HuH-7 (cell line): ENCODE data around the gene INSC.

Experiments
- DNase-seq: peaks from one replicate; pipeline ENCODE4 v3.0.0; 2011; ENCODE audit warnings: low spot score

The INSC gene

GRCh38 chr11:15148169-15148568 is 33.4 kb downstream of the INSC start:
- DNase-seq = no peak

DNA sequence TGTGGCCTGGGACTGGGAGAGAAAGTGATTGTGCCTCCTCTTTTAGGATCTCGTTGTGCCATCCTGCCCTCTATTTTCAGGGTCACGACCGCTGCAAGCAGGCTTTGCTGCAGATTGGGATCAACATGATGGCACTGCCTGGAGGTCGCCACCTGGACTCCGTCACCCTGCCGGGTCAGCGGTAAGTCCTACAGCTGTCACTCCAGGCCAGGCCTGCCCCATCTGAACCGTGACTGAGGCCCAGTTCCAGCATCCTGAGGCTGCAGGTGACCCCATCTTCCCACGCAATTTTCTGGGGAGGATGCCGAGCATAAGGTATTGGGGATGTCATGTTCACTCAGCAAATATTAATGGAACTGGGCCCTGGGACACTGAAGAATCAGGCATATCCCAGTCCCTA is 34.3 kb downstream of the INSC start:
- no peak for DNase-seq

- no peak for DNase-seq
These were observed 35.8 kb downstream of the INSC start for GRCh38 chr11:15150507-15150906.

GRCh38 chr11:15153231-15153630 is 38.5 kb downstream of the INSC start:
- no peak for DNase-seq

- DNase-seq = no peak
These were observed 42.5 kb downstream of the INSC start for GRCh38 chr11:15157181-15157580.

DNA sequence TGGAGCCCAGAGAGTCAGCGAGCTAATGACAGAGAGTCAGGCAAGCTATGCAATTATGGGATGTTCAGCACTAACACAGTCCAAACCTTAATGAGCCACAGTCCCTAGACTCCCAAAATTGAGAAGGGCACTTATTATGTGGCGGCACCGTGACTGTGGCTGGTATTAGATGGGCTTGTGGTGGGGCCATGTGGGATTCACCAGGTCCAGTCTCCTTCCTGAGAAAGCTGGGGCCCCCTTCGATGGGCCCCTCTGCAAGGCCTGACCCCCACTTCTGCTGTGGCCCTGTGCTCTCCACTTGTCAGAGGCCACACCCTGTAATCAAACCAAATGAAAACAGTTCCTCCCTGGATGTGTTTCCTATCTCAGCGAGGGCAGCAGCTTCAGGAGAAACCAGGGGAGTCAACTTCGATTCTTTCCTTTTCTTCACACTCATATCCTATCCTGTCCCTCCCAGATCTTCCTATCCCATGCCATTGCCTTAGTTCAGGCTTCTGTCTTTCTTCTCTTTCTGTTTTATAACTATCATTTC is 42.9 kb downstream of the INSC start:
- DNase-seq = no peak

DNA sequence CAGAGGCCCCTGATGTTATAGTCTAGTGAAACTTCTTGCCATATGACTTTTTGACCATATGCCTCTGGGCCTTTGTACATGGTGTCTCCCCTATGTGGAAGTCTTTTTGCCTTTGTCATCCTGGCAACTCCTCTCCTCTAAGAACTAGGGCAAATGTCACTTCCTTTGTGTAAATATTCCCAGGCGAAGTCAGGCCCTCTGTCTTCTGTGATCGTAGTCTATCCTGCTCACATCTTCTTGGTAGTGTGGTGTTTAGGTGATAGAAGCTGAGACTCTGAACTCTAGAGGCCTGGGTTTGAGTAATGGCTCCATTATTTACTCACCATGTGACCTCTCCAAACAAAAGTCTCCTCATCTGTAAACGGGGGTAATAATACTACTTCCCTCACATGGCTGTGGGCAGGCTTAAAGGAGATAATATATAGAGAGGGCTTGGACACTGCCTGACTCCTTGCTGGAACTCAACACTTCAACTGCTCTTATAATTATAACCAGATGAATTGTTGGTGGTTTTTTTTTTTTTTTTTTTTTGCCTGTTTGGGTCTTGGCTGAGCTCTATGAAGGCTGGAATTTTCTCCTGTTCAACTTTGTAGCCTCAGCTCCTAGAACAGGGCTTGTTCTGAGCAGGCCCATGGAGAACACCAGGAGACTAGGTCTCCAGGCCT is 43.8 kb downstream of the INSC start:
- no peak for DNase-seq

DNA sequence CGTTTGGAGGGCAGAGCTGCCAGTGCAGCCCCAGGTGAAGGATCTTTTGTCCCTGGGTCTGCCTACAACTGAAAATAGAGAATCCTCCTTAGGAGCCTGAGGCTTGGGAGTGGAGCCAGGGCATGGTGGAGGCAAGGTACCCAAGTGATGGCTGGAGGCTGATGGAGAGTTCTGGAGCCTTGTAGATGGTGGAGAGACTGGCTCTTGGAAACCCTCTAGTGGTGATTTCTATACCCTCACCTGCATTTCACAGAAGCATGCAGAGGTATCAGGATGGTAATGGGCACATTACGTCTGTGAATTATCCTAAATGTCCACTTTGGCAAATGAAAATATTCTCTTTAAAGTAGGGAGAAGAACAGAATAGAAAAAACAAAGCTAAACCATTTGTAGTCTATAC is 44.4 kb downstream of the INSC start:
- DNase-seq = peak; percentile 27

DNA sequence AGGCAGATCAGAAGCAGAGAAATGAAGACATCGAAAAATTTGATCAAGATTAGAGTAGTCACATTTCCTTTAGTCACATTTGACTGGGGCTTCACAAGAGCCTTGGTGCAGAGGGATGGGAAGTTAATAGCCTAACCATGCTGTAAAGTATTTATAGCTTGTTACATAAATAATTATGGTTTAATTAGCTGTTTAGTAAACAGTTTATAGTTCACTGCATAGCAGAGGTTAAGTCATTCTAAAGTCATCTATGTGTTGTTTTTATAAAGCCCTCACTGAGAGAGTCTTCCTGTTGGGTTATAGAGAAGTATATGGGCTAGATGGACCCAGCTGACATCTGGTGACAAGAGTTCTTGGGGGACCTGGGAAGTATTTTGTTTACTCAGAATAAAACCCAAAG is 47.1 kb downstream of the INSC start:
- DNase-seq = no peak

DNA sequence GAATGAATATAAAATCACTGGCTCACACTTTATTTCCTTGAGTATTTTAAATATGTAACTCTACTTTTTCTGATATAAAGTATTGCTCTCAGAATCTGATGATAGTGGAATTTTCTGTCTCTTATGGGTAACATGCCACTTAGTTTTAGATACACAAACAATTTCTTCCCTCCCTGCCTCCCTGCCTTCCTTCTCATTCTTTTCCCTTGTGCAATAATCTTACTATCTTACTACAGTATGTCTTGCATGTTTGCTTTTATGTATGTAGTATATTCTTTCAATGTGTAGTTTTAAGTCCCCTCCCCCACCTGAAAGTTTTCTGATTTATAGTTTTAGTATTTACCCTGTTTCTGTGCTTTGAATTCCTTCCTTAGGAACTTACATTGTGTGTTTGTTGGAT is 48.4 kb downstream of the INSC start:
- no peak for DNase-seq

GRCh38 chr11:15166204-15166603 is 51.5 kb downstream of the INSC start:
- no peak for DNase-seq

- DNase-seq = no peak
These were observed 55.3 kb downstream of the INSC start for GRCh38 chr11:15169815-15170551.

GRCh38 chr11:15170698-15171097 is 56.0 kb downstream of the INSC start:
- DNase-seq = no peak

GRCh38 chr11:15171956-15172355 is 57.2 kb downstream of the INSC start:
- DNase-seq = no peak

DNA sequence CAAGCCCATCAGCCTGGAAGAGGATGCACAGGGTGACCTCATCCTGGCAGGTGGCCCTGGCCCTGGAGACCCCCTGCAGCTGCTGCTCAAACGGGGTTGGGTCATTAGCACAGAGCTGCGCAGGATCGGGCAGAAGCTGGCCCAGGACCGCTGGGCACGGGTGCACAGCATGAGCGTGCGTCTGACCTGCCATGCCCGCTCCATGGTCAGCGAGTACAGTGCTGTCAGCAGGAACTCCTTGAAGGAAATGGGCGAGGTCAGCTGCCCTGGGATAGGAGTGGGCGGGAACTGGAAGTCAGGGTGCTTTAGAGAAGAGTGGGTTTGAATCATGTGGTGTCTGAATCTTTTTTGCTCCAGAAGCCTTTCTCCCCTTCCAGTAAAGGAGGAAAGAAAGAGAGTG is 61.1 kb downstream of the INSC start:
- no peak for DNase-seq

- no peak for DNase-seq
These were observed 62.0 kb downstream of the INSC start for GRCh38 chr11:15176646-15177163.

DNA sequence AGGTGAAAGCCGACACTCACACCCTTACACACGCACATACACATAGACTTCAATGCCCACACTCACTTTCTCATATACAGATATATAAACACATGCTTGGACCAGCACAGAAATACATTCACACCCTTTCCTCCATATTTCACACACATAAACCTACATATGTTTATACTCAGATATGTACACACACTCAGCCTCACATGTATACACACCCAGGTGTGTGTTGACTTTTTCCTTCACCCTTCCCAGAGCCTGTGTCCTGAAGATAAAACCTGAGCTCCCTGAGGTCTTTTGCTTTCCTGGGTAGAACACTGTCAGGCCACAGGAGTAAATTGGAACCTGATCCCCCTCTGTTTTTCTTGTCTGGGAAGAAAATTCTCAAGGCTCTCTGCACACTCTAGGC is 62.8 kb downstream of the INSC start:
- no peak for DNase-seq

GRCh38 chr11:15178214-15178613 is 63.5 kb downstream of the INSC start:
- DNase-seq = no peak

- no peak for DNase-seq
These were observed 64.4 kb downstream of the INSC start for GRCh38 chr11:15179167-15179566.

GRCh38 chr11:15180212-15180792 is 65.6 kb downstream of the INSC start:
- DNase-seq = no peak

DNA sequence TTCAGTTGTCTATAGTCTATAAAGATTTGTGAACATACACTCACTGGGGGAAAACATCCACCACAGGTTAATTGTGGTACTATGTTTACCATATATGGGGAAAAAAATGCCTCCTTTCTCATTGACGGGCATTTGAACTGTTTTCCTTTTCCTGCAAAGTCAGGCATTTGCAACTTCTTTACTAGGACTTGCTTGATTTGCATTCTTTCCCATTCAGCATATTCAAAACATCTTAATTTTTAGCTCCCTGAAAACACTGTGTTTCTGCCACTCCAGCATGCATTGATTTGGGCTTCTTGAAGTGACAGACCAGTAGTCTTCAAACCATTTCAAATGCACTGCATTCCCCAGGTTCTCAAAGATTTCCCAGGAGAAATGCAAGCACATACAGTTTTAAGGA is 67.6 kb downstream of the INSC start:
- no peak for DNase-seq

DNA sequence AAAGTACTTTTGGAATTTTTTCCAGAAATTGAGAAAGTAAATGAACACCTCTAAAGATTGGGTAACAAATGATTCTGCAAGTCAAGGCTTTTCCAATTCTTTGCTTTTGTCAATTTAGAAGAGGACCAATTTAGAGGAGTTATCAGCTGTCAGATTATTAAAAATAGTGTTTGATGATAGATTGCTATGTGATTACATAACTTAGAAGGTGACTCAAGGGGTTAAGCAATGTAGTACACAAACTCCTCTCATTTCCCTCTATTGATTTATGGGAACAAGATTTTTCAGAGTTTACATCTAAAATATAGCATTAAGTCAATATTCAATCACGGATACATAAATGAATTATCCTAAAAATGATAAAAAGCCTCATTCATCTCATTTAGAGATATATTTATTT is 70.3 kb downstream of the INSC start:
- DNase-seq = no peak

DNA sequence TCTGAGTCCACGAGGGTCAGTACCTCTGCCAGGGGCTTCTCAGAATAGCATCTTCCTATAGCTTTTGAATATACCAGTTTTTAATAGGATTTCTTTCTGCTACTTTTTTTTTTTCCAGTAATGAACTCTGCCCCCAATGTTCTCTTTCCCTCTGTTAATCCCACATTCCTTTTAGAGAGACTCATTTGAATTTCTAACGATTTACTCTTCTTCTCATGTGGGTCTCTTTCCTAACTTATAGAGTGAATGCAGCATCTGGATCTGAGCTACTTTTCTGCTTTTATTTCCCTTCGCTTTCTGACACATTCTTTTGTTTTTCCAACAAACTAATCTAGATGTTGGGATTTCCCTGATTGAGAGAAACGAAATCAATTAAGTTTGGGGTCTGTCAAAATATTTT is 71.4 kb downstream of the INSC start:
- DNase-seq = no peak
